Measurements from ENCODE around the gene CUL9. TPM values are rescaled to one million over a fixed set of nuclear protein-coding genes. Genes with fewer than 3 reads are reported as not detected.

The CUL9 gene
- total RNA-seq, 1 donor from 2014 or later: 42.1 TPM

DNA sequence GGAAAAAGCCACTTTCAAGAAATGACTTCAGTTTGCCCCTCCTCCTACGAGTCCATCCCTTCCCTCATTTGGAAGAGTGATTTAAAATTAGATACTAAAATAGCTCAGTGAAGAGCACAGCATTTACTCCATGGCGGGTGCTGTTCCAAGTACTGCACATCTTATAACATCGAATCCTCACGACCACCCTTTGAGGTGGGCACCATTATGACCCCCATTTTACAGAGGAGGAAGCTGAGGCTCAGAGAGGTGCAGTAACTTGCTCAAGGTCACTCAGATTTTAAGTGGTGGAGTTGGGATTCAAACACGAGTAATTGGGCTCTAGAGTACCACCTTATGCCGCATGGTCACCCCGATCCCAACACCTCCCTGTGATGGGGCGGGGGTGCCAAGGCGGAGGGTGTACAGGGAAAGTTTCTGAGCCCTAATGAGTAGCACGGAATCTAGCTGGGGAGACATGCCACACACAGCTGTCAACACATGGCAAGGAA lies 86.8 kb downstream of the CUL9 start:
- no peak for DNase-seq (ENCODE audit: extremely low read depth, low read depth, low spot score)

DNA sequence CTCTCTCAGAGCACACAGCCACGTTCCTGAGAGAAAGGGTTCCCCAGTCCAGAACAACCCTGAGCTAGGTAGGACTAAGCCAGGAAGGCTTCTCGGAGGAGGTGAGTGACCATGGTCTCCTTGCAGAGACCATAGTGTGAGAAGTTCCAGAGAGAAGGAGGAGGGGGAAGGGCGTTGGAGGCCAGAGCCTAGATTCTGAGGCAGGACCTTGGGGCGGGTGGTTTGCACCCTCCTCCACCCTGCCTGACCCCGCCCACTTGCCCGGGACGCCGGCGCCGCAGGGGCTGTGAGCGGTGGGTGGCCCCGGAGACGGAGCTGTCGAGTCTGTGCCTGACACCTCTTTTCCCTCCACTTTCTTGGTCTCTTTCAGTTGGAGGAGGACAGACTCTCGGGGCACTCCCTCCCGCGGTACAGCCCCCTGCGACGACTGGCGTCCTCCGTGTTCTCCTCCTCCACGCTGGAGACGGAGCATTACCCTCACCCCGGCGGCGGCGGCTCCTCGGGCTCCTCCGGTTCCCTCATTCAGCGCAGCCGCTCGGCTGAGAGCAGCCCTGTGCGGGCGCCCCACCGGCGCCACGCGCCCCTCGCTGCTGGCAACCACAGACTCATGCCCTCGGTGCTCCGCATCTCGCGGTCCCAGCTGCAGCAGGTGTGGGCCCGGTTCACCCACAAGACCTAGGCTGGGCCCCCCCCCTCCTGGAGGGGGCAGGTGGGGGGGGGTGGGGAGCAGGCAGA lies 87.4 kb downstream of the CUL9 start:
- DNase-seq (ENCODE audit: extremely low read depth, low read depth, low spot score): no peak

DNA sequence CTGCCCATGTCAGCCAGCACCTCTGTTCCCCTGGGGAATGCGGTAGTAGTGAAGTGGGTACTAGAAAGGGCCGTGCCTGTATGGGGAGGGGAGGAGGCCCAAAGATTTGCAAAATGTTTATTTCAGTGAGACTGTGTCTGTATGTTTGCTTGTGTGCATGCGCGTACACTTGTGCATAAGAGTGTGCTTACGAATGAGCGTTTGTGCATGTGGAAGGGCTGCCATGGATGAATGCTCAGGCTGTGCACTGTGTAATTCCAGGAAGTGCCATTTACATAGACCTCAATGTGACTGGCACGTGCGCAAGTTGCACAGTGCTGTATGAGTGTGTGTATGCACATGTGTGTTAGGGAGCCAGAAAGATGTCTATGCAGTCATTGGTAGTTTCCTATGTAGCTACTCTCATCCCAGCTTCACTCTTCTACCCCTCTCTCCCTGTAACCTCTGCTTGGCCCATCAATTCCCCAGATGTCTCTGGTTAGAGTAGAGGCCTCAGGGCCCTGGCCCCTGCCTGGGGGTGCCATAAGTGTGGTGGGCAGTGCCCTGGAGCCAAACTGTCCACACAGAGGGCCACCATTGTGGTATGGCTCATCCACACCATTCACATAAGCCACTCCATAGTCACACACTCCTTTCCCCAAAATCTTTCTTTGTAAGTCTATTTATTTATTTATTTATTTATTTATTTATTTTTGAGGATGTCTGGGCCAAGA lies 89.3 kb downstream of the CUL9 start:
- DNase-seq (ENCODE audit: extremely low read depth, low read depth, low spot score): no peak

DNA sequence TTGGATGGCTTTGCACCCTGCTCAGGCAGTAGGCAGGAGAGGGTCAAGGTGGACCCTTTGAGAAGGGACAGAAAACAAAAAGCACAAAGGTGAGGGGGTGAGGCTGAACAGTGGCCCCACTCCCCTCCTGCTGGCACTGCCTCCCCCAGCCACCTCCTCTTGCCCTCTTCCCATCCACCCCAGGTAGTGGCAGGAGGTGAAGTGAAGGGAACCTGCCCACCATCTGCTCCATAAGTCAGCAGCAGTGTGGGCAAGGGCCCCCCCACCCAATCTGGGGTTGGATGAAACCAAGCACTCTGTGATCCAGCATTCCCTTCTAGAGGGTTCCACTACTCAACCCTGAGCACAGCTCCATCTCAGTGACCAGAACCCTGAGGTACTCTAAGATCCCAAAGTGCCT lies 89.9 kb downstream of the CUL9 start:
- DNase-seq (ENCODE audit: extremely low read depth, low read depth, low spot score): no peak

DNA sequence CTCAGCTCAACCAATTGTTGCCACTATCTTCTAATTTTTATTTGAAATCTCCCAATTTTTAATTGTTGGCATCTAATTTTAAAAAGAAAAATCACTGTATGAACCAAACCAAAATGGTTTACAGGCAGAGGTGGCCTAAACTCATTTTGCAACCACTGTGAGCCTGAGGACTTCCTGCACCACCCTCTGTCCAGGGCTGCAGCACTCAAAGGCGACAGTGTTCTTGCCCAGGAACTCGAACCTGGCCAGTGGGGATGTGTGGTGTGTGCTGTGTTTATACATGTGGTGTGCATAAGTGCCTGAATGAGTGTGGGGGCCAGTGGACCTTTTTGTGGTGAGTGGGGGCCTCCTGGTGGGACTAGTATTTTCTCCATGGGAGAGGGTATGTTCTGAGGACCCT lies 91.7 kb downstream of the CUL9 start:
- no peak for DNase-seq (ENCODE audit: extremely low read depth, low read depth, low spot score)

Other genes with a start within 250 kb of the CUL9 start
- not detected in 2 replicates for gene GNMT, start 221.4 kb upstream of the CUL9 start, total RNA-seq
- 22.3 and 22.5 TPM in 2 replicates for gene PEX6, start 203.0 kb upstream of the CUL9 start, total RNA-seq
- gene PPP2R5D, start 197.6 kb upstream of the CUL9 start, total RNA-seq: 56.4 and 60.8 TPM in 2 replicates
- gene MEA1, start 168.2 kb upstream of the CUL9 start, total RNA-seq: 50.8 and 53.2 TPM in 2 replicates
- gene KLHDC3, start 167.9 kb upstream of the CUL9 start, total RNA-seq: 88.4 and 88.6 TPM in 2 replicates
- gene RRP36, start 160.6 kb upstream of the CUL9 start, total RNA-seq: 83.9 and 99.2 TPM in 2 replicates
- 26.6 and 31.9 TPM in 2 replicates for gene CUL7, start 128.3 kb upstream of the CUL9 start, total RNA-seq
- gene MRPL2, start 122.8 kb upstream of the CUL9 start, total RNA-seq: 18.2 and 29.3 TPM in 2 replicates
- 18.0 and 22.2 TPM in 2 replicates for gene KLC4, start 122.6 kb upstream of the CUL9 start, total RNA-seq
- 53.8 and 73.6 TPM in 2 replicates for gene PTK7, start 105.9 kb upstream of the CUL9 start, total RNA-seq
- gene SRF, start 10.9 kb upstream of the CUL9 start, total RNA-seq: 30.1 and 31.4 TPM in 2 replicates
- gene DNPH1, start 47.3 kb downstream of the CUL9 start, total RNA-seq: 87.5 and 133 TPM in 2 replicates
- 0.06 TPM in 1 of 2 replicates, not detected in the other for gene TTBK1, start 61.3 kb downstream of the CUL9 start, total RNA-seq
- not detected in 2 replicates for gene SLC22A7, start 116.1 kb downstream of the CUL9 start, total RNA-seq
- gene CRIP3, start 126.6 kb downstream of the CUL9 start, total RNA-seq: not detected in 2 replicates
- gene ZNF318, start 187.5 kb downstream of the CUL9 start, total RNA-seq: 10.2 and 16.0 TPM in 2 replicates
- gene ABCC10, start 245.3 kb downstream of the CUL9 start, total RNA-seq: 19.8 and 32.6 TPM in 2 replicates